GM18498 (cell line): ENCODE data around the gene INTS14.
"Not testable (repeated sequence)": the region's sequence is repeated elsewhere in the genome, so short reads cannot be mapped to it uniquely, and the experiment has no call there.

Experiments used
- ATAC-seq: cut with Tn5 transposase; IDR thresholded peaks from one replicate; pipeline ENCODE4 v1.9.1; 2021; ENCODE audit warnings: mild to moderate bottlenecking, moderate library complexity; ENCODE audit not compliant: unreplicated experiment

INTS14 gene

GRCh38 chr15:65583701-65584100, 27.2 kb downstream of the INTS14 start:
- no peak for ATAC-seq

GRCh38 chr15:65580287-65580686, 30.6 kb downstream of the INTS14 start:
- ATAC-seq = no peak

DNA sequence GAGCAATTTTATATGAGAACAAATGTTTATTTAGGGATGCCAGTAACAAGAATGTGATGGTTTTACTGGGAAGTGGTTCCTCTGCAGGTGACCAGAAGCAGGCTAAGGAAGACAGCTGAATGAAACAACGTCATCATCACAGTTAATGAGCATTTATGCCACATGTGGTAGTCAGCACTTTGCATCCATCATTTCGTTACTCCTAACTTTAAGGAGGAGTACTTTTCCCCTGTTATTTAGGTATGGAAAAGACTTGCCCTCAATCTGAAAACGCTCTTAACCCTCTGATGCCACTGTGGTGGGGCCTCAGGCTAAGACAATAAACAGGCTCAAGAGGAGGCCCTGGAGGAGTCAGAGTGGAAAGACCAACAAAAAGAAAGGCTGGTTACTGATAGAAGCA, 31.2 kb downstream of the INTS14 start:
- no peak for ATAC-seq

DNA sequence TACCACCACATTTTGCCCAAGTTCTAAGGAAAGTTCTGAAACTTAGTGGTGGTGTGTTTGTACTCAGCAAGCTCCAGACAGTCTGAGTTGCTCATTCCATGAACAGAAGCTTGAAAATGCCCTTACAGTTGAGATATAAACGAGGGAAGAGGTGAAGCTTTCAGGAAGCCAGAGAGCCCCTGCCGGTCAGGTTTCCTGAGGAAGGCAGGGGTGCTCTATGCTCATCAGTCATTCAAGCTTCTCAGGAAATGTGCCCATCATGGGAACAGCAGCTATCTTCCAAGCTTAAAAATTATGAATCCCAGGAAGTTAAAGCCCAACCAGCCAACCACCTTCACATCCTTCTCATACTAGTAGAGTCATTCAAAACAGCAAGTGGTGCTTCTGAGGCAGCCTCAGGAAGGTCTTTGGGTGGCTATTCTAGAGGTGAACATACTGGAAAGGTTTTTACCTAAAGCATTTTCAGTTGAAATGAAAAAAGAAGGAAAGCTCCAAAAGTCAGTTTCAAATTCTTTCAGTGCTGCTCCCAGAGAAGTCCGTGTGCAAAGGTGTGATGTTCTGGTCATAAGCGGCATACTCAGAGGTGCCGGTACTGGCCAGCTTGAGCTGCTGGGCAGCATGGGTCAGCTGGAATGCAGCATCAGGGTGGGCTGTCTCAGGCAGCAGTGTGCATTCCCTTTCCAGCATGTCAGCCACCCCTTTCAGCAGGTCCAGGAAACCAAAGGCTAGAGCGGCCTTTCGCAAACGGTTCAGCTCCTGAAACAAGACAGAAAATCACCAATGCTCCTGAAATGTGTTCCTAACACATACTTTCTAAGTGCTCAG, 31.8 kb downstream of the INTS14 start:
- no peak for ATAC-seq

- no peak for ATAC-seq
Observed at GRCh38 chr15:65577129-65577996, 33.6 kb downstream of the INTS14 start.

GRCh38 chr15:65576664-65577063, 34.3 kb downstream of the INTS14 start:
- ATAC-seq = no peak

GRCh38 chr15:65571971-65572370, 39.0 kb downstream of the INTS14 start:
- ATAC-seq = no peak

DNA sequence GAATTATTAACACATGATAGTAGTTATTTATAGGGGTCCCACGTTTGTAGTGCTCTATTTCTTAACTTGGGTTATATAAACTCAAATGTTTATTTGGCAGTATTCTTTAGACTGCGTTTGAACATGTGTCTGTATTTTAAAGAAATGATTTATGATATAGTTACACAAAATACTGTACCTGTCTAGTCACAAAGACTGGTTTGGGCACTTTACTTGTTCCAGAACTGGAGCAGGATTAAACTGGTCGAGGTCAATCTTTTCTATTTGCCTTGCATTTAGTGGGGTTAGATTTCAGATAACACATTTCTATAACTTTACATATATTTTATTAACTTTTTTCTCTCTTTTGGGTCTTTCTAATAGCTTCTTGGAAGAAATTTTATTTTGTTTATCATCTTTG, 41.2 kb downstream of the INTS14 start:
- ATAC-seq = no peak

DNA sequence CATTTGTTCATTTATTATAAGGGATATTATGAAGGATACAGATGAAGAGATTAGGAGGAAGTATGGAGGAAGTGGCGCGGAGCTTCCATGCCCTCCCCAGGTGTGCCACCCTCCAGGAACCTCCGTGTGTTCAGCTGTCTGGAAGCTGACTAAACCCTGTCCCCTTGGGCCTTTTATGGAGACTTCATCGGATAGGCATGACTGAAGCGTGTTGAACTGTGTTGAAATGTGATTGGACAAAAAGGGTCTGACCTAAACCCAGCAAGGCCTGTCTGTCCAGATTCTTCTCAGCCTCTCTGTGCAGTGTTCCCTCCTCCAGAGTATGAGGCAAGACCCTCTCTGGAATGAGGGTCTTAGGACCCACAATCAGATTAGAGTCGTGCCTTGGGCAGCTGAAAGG, 49.0 kb downstream of the INTS14 start:
- ATAC-seq = no peak

DNA sequence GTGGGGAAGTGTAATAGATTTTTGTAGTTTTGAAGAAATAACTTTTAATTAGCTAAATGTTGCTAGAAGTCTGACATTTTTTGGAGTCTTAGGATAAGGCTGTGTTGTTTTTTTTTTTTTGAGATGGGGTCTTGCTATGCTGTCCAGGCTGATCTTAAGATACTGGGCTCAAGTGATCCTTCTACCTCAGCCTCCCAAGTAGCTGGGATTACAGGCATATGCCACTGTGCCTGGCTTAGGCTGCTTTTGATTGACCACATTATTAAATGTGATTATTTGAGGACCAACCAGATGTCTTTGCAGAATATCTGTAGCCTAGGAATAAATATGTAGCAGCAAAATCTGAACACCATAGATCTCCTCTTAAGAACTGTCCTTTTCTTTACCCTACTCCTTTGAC, 51.0 kb downstream of the INTS14 start:
- ATAC-seq = no peak

GRCh38 chr15:65558997-65559760, 51.8 kb downstream of the INTS14 start:
- no peak for ATAC-seq

DNA sequence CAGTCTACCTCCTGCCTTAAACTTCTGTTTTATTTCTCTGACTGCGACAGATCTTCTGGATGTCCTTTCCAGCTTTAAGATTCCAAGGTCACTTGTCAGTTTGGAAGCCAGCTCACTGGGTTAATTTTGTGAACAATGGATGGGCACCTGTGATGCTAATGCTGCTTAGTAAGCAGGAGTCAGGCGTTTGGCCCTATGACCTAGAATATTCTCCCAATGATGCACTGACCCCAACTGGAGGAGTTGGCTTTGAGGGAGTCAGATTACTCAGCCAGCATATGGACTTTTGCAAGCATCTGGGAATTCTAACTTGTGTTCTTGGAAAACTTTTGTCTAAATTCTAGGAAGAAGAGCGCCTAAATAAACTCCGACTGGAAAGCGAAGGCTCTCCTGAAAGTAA, 52.6 kb downstream of the INTS14 start:
- ATAC-seq = no peak

GRCh38 chr15:65556622-65557021, 54.3 kb downstream of the INTS14 start:
- ATAC-seq = no peak

DNA sequence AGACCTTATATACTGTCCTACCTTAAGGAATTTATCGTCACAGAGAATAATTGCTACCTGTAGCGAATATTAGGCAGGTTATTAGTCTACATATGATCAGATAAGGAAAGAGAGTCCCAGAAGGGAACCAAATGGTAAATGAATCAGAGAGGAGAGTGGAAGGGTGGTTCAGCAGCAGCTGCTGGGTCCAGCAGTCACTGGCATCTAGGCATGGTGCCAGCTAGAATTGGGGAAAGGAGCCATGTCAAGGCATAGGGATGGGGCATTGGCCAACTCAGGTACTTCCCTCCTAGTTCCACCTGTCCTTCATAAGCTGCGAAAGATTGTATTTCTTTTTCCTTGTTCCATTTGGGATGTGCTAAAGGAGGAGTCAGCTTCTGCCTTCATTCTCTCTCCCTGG, 57.2 kb downstream of the INTS14 start:
- no peak for ATAC-seq

GRCh38 chr15:65552851-65553250, 58.1 kb downstream of the INTS14 start:
- ATAC-seq = not testable (repeated sequence)

DNA sequence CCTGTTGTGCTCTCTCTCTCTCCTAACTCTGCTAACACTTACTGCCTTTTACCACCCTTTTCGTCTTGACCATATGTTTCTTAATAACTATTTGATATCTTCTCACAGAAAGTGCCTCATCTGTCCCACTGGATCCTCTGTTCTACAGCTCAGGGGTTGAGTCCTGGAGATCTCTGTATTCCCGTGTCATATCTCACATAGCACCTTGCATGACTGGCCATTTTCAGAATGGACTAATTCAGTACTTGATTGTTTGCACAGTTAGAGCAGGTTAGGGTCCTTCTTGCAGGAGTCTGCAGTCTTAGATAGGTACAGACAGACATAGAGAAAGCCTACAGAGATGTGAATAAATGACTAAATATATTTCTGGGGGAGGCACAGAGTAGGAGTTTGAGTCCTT, 59.7 kb downstream of the INTS14 start:
- ATAC-seq = no peak

DNA sequence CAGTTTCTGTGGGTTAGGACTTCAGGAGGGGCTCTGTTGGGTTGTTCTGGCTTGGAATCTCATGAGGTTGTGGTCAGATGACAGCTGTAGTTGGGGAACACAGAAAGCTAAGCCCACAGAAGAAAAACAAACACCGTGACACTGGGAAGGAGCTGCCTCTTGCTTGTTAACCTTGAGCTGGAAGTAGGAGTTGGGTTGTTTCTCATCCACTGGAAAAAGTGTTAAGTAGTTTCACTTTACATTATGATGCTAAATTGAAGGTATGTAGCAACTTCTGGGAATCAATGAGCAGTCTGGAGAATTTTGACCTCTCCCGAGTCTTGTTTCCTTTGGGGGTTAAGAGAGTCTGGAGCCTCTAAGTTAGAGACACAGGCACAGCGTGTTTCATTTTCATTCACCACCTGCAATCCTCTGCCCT, 60.2 kb downstream of the INTS14 start:
- no peak for ATAC-seq

DNA sequence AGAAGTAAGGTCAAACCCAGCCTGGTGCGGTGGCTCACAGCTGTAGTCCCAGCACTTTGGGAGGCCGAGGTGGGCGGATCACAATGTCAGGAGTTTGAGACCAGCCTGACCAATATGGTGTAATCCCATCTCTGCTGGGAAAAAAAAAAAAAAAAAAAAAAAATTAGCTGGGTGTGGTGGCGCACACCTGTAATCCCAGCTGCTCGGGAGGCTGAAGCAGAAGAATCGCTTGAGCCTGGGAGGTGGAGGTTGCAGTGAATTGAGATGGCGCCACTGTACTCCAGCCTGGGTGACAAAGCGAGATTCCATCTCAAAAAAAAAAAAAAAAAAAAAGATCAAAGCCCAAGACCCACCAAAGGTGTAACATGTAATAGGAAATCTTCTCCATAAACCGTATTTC, 61.6 kb downstream of the INTS14 start:
- ATAC-seq = not testable (repeated sequence)

GRCh38 chr15:65547841-65548240, 63.1 kb downstream of the INTS14 start:
- ATAC-seq = no peak

DNA sequence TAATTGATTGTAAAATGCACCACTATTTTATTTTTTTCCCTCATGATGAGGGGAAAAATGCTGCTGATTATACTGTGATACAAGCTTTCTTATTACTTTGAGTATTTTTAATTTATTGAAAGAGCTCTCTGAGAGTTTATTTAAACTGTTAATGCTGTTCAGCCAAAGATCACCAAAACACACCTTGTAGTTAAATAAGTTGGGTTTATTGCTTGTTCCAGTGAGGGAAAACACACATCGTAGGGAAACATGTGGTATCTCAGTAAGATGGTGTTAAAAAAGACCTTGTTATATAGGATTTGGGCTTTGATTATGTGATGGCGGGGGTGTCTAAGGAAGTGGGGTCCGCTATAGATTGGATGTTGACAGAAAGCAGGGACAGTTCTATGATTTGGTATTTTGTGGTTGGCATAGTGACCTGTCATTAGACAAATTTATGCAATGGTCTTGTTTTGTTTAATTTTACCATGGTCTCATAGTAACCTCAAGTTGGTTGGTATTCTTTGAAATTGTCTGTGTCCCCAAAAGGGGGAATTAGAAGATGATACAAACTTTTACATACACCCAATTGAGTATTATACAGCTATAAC, 69.6 kb downstream of the INTS14 start:
- no peak for ATAC-seq

- ATAC-seq = no peak
Observed at GRCh38 chr15:65540314-65540713, 70.6 kb downstream of the INTS14 start.
